GM19463 (cell line): ENCODE data around the gene GTPBP1.

ENCODE experiments used
- ATAC-seq: cut with Tn5 transposase; IDR thresholded peaks from one replicate; pipeline ENCODE4 v1.9.1; 2021; ENCODE audit warnings: mild to moderate bottlenecking, moderate library complexity; ENCODE audit not compliant: unreplicated experiment

Gene GTPBP1

DNA sequence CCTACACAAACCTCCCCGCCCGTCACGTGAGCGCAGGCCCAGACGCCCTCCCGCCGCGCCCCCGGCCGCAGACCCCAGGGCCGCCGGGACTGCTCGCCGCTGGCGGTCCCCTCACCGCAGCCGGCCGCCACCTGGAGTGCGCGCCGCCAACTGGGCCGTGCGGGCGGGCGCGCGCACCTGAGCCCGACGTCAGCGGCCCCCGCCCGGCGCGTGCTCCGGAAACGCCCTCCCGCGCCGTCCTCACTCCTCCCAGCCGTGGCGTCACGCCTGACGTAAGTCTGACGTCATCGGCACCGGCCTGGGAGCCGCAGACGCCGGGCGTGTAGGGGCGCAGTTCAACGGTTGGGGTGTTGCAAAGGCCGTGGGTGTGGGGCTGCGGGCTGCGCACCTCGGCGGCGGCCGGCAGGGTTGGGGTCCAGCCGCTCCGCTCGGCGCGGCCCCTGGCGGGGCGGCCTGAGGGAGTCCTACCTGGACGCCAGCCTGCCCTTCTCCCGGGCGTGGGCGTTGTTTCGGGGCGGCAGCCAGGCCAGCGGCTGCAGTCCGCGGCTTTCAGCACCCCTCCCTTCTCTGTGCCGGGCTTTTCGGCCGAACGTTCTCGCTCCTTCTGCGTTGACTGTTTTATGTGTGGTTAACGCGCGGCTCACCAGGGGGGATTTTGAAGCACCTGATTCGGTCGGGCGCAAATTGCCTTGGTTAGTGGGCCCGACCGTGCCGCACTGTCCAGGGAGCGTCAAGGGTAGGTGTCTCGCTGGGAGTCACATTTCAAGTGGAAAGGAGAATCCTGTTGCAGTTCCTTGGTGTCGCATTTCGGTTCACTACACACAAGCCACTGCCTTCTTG lies 4.7 kb upstream of the GTPBP1 start, which contains the start of gene JOSD1:
Gene JOSD1, minus strand, starts transcription at position 155 of the 840 bp plus-strand sequence. CDS start 956 bp downstream, outside the sequence.
- peak; percentile 29 for ATAC-seq

GRCh38 chr22:38704654-38705234 lies 1.0 kb upstream of the GTPBP1 start:
- ATAC-seq, result no peak

DNA sequence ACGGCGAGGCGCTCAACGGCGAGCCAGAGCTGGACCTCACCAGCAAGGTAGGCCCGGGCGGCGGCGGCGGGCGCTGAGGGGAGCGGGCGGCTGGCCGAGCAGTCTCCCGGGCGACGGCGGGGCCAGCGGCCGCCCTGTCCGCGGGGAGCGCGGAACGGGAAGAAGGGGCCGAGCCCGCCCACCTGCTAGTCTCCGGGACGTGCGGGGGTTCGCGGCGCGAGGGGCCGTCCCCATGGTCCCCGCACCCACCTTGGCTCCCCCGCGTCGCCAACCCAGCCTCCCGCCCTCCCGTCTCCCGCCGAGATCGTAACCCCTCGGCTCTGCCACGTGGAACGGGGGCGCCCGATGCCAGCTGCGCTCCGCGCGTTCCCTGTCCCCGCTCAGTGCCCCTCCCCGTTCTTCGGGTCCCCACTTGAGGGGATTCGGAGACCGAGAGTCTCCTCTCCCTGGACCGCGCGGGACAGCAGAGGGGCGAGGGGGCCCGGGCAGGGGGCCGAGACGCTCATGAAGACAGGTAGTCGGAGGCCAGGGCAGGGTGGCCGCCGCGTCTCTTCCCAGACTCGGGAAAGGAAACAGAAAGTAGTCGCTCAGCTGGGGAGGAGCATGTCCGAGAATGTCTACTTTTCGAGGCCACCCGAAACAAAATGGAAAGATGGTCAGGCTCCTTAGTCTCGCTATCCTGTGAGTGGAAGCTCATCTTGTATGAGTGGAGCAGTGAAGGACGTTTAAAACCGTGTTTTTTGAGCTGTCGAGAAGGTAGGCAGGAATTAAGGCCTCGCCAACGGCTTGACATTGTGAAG lies 557 bp downstream of the GTPBP1 start:
- ATAC-seq, result no peak

DNA sequence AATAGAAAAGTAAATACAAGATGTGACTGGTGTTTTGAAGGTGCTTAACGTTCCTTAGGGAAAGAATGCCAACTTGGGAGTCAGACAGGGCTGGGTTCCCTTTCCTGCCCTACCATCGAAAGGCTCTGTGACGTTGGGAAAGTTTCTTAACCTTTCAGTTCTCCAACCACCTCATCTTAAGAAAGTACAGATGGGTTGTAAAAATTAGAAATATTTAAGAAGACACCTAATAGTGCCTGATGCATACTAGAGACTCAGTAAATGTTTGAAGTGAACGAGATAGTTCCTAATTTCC lies 1.1 kb downstream of the GTPBP1 start:
- no peak for ATAC-seq

- no peak for ATAC-seq
Measured at GRCh38 chr22:38707346-38707745, 1.6 kb downstream of the GTPBP1 start.

GRCh38 chr22:38707984-38708383 lies 2.2 kb downstream of the GTPBP1 start:
- ATAC-seq, result no peak

DNA sequence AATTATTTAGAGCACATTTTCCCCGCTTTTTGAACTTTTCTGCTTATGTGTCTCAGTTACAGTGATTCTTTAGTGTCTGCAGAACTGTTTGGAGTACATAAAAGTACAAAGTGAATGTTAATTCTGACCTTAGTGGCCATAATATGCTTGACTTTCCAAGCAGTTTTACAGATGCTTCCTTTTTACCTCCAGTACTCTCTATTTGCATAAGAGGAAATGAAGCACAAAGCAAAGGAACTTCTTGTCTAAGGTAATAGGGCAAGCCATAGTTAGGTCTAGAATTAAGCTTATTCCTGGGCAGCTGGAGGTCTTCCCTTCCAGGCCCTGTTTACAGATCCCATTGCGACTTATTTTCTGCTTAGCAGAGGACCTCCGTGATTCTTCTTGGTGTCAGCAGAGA lies 3.6 kb downstream of the GTPBP1 start:
- ATAC-seq, result no peak

GRCh38 chr22:38710351-38710750 lies 4.6 kb downstream of the GTPBP1 start:
- no peak for ATAC-seq

DNA sequence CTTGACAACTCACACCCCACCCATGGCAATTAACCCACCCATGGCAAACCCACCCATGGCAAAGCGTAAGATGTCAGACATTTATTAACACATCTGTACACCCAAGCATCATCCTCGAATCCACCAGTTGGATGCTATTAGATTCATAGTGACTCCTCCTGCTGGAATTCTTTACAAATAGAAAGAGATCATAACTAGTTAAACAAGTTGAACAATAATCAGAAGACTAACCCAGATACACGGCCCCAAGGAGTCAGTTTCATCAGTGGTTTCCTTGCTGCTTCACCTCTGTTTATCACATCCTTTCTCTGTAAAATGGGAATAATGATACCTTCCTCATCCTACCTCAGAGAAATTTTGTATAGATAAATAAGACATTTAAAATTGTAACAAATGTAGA lies 5.1 kb downstream of the GTPBP1 start:
- no peak for ATAC-seq

- ATAC-seq, result no peak
Measured at GRCh38 chr22:38712486-38713207, 6.9 kb downstream of the GTPBP1 start.

GRCh38 chr22:38713921-38714320 lies 8.2 kb downstream of the GTPBP1 start:
- ATAC-seq, result no peak

DNA sequence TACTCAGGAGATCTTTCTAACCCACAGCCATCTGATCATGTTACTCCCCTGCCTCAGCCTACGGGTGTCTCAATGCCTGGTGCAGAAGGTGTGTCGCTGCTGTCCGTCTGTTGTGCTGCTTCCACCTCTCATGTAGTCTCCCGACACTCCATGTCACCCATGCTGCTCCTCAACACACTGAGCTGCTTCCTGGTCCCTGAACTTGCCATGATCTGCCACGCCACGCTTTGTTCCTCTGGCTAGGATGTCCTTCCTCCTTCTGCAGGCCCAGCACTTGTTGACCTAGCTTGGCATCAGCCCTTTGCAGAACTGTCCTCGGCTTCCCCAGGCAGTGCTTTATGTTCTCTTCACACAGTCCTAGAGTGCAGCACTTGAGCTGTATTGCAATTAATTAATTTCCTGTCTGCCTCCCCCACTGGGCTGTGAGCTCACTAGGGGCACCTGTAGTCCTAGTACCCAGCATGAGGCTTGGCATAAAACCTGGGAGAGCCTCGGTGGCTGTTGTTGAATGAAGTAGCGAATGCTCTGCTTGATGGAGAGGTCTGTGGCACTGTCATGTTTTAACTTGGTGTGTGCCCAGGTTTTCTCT lies 9.5 kb downstream of the GTPBP1 start:
- no peak for ATAC-seq

DNA sequence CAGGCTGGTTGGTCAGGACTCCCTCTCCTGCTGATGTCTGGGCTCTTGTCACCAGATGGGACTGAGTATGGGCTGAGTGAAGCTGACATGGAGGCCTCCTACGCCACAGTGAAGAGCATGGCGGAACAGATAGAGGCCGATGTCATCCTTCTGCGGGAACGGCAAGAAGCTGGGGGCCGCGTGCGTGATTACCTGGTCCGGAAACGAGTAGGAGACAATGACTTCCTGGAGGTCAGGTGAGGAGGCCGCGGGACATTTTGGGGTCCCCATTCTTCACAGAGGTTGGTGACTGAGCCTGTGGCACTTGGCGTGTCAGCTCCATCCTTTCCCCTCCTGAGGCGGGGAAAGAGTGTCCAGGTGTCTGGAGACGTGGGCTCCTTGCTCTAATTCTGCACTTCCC lies 10.1 kb downstream of the GTPBP1 start:
- ATAC-seq, result no peak

- ATAC-seq, result no peak
Measured at GRCh38 chr22:38716271-38716670, 10.5 kb downstream of the GTPBP1 start.

DNA sequence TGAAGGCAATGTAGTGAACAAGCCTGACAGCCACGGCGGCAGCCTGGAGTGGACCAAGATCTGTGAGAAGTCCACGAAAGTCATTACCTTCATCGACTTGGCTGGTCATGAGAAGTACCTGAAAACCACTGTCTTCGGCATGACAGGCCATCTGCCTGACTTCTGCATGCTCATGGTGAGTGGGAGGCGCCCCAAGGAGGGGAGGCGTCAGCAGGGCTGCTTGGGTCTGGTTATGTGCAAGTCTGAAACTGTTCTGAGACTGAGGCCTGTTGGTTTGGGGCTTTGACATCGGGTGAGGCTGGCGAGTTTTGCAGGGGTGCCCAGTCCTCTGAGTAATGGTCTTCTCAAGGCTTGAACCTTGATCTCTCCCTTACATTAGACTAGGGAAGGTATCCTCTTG lies 11.1 kb downstream of the GTPBP1 start:
- ATAC-seq, result no peak

DNA sequence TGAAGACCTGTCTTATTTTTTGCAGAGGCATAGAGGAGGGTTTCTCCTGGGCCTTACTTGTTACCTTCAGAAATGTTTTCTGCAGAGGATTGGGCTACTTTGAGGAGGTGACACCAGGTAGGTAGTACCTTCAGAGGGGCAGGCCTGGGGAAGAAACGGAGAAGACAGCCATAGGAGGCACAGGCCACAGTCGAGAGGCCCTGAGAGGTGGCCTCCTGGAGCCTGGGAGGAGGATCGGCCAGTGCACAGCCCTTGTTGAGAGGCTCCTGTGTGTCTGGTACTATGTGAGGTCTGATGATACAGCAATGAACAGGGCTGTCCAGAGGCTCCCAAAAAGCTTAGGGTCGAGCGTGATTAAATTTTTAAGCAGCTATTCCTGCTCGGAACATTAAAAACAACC lies 11.5 kb downstream of the GTPBP1 start:
- ATAC-seq, result no peak

DNA sequence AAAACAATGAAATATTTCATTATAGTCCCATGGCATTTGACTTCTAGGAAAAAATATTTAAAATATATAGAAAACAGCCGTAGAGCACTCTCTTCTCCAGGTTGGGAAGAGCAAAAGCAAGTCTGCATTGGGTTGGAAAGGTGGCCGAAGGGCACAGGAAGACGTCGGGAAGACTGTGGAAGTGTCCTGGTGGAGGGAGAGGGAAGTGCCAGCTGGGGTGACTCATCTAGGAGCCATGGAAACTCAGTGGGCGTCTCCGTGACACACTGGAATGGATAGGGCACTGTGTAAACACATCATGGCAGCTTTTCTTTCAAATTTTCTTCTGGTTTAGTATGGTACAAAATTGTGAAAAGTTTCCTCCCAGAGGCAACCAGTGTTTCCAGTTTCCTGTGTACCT lies 12.7 kb downstream of the GTPBP1 start:
- ATAC-seq, result no peak

DNA sequence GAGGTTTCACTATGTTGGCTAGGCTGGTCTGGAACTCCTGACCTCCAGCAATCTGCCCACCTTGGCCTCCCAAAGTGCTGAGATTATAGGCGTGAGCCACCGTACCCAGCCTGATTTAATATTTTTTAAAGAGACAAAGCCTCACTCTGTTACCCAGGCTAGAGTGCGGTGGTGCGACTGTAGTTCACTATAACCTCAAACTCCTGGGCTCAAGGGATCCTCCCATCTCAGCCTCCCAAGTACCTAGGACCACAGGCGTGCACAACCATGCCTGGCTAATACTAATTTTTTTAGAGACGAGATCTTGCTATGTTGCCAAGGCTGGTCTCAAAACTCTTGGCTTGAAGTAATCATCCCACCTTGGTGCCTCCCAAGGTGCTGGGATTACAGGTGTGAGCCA lies 13.5 kb downstream of the GTPBP1 start:
- no peak for ATAC-seq

- no peak for ATAC-seq
Measured at GRCh38 chr22:38720350-38720749, 14.6 kb downstream of the GTPBP1 start.

GRCh38 chr22:38721551-38721950 lies 15.8 kb downstream of the GTPBP1 start:
- ATAC-seq, result no peak

DNA sequence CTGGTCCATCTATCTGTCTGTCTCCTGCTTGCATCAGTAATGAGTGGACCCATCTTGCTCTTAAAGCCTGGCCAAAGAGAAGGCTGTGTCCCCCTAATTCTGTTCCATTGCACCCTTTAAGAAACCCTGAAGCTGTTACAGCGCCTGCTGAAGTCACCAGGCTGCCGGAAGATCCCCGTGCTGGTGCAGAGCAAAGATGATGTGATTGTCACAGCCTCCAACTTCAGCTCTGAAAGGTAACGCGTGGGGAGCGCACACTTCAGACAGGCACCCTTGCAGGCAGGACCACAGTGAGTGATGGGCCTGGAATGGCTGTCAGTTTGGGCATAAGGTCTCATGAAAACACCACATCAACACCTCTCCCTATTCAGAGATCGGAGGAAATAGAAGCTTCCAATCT lies 18.4 kb downstream of the GTPBP1 start:
- ATAC-seq, result no peak
